HG02981 (cell line): Measurements from ENCODE around the gene SEC61G.

Experiments used
- ATAC-seq: cut with Tn5 transposase; IDR thresholded peaks from one replicate; pipeline ENCODE4 v1.9.1; 2021; ENCODE audit warnings: mild to moderate bottlenecking, moderate library complexity; ENCODE audit not compliant: unreplicated experiment

SEC61G gene

DNA sequence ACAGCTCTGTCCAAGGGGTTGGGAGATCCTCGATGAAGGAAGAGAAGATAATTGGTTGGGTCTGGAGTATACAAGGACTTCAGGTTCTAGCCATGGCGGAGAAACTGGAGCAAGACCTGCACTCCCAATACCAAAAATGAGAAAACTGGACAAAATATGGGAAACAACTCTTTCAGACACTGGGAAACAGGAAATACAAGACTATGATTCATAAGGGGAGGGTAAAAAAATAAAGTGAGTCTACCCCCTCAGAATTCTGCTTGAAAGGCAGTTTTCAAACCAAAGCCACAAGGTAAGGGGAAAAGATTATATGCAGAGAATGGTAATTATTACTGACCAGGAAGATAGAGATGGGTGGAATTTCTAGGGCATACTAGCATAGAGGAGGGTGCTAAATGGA lies 10.2 kb upstream of the SEC61G start:
- no peak for ATAC-seq

- ATAC-seq, result no peak
Measured at GRCh38 chr7:54764861-54765260, 5.8 kb upstream of the SEC61G start.

DNA sequence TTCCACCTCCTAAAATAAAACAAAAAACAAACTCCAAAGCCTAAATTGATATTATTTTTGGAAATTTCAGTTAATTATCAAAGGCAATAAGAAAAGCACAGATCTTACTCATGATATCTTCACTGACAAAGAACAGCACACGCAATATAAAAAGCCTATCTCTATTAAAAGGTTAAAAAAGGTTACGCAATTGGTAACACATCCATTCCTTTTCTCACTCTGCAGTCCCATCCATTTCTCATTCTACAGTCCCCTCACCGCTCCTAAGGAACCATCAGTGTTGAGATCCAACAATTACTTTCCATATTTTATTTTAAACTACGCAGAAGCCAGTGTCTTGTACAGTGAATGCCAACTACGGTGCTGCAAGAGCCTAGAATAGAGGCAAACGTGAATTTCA lies 1.3 kb downstream of the SEC61G start:
- no peak for ATAC-seq

- no peak for ATAC-seq
Measured at GRCh38 chr7:54749200-54749599, 9.8 kb downstream of the SEC61G start.

DNA sequence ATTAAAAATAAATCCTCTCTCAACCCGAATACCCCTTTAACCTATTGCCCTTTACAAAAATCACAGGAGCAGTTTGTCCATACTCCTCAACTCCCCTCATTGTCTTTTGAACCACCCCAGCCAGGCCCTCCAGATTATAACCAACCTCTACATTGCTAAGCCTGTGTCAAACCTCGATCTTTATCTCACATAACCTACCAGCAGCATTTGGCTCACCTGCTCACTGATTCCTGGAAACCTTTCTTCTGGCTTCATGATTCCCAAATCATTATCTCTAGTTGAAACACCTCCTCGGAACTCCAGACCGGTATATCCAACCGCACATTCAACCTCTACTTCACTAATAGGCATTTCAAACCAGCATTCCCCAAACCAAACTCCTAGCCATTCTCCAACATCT lies 11.8 kb downstream of the SEC61G start:
- no peak for ATAC-seq

DNA sequence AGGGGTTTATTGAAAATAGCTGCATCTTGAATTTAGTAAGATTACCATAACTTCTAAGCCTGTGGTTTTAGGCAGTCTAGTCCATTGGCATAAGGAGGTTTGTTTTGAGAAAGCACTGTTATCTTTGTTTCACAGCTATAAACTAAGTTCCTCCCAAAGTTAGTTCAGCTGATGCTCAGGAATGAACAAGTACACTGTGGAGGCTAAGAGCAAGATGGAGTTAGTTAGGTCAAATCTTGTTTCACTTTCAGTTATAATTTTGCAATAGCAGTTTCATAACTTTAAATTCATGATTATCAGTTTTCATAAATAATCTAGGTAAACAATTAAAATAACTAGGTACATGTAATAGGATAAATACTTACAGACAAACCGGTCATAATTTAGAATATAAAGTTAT lies 15.4 kb downstream of the SEC61G start:
- ATAC-seq, result no peak

DNA sequence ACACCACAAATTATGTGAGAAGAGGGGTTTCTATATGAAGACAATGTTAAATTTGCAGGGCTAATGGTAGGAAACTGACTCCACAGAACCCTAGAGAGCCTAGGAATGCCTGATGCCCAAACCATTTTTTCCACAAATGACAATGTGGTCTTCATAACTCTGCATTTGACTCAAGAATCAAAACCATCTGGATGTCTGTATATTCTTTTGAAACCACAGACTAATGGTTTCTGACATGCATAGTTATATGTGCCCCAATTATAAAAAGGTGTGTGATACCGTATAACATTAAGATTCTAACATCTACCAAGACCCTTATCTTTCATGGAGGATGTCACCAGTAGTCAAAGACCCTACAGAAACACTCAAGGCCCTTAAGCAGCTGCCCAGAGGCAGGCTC lies 20.3 kb downstream of the SEC61G start:
- no peak for ATAC-seq

DNA sequence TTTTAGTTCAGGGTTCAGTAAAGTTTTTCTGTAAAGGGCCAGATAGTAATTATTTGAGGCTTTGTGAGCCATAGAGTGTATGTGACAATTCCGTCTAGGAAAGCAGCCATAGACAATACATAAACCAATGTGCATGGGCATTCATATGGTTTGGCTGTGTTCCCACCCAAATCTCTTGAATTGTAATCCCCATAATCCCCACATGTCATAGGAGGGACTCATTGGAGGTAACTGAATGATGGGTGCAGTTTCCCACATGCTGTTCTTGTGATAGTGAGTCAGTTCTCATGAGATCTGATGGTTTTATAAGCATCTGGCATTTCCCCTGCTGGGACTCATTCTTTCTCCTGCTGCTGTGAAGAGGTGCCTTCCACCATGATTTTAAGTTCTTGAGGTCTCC lies 29.9 kb downstream of the SEC61G start:
- no peak for ATAC-seq

- no peak for ATAC-seq
Measured at GRCh38 chr7:54728411-54728810, 30.6 kb downstream of the SEC61G start.

DNA sequence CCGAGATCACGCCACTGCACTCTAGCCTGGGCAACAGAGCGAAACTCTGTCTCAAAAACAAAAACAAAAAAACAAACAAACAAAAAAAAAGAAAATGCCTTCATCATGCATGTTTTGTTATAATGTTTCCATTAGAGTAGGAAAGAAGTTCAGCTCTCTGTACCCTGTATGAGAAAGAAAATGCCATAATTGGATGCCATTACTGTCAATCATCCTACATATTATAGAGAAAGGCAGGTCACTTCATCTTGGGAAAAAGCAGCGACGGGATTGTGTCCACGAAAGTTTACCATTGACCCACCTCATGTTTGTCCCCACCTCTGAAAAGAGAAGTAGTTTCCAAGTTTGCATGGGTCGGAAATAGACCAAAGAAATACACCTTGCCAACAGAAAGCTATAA lies 33.8 kb downstream of the SEC61G start:
- ATAC-seq, result no peak

GRCh38 chr7:54722502-54722901 lies 36.5 kb downstream of the SEC61G start:
- no peak for ATAC-seq

DNA sequence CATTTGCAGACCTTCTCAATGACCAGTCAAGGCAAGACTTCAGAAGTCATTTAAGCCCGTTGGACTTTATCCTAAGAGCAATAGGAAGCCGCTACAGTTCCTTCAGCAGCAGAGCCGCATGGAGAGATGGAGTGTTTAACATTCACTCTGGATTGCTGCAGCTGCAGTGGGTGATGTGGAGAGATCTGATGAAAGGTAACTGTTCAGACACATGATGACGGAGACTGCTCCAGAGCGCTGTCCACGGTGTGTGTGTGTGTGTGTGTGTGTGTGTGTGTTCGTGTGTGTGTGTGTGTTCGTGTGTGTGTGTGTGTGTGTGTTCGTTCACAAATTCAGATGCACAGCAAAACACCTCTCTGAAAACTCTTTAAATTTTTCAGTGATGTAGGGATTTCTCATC lies 37.0 kb downstream of the SEC61G start:
- ATAC-seq, result no peak

- ATAC-seq, result no peak
Measured at GRCh38 chr7:54719974-54720373, 39.0 kb downstream of the SEC61G start.

DNA sequence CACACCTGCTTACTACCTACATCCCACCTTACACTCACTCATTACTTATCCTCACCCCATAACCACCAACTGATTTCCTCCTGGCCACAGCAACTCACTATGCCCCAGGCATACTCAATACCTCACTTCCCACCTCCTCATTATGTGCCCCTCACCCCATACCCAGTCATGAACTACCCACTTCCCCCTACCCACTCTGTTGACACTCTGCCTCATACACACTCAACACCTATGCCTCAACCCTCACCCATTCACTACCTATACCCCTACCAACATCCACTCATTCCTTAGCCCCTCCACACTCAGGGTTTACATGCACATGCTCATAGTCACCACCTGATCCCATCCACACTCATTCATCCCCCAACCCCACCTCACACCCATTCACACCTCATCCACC lies 39.6 kb downstream of the SEC61G start:
- ATAC-seq, result no peak

DNA sequence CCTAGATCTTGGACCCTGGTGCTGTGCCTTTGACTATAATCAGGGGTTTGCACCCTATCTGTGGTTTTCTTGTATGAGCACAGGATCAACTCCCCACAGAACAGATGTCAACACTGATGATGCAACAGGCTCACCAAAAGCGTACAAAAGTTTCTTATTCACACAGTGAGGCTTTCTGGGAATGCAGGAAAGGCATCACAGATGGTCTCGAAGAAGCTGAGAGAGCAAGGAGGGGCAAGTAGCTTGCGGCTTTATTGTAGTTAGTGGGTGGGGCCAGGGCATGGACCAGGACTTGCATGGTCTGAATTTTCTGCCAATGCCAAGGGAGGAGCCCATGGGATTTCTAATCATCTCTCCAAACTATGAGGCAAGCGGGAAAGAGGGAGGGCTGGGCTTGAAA lies 46.2 kb downstream of the SEC61G start:
- ATAC-seq, result no peak

DNA sequence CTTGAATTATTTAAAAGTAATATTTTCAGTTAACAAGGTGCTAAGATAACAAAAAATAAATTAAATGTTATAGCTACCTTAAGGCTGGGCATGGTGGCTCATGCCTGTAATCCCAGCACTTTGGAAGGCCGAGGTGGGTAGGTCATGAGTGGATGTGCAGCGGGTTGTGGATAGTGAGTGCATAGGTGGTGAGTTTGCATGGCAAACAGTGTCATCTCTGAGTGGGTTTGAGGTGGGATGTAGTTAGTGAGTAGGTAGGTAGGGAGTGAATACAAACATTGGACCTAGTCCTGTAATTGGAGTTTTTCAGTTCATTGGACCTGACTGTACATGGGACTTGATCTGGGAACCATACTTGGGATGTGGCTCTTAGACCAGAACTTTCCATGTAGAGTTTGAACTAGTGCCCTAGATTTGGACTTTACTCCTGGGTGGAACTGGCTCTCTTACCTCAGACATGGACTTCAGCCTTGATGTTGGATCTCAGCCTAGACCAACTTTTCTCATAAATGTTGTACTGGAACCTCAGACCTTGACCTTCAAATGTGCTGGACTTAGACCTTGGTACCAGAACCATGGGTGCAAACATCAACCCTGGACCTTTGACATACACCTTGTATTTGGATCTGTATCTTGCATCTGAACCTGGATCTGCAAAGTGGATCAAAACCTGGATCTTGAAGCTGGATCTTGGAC lies 47.0 kb downstream of the SEC61G start:
- ATAC-seq, result no peak

GRCh38 chr7:54709283-54709682 lies 49.7 kb downstream of the SEC61G start:
- ATAC-seq, result no peak

GRCh38 chr7:54705436-54705835 lies 53.6 kb downstream of the SEC61G start:
- no peak for ATAC-seq

- ATAC-seq, result no peak
Measured at GRCh38 chr7:54704851-54705250, 54.2 kb downstream of the SEC61G start.
